Measurements from ENCODE around the gene PTMA.
"Not testable (repeated sequence)": the region's sequence is repeated elsewhere in the genome, so short reads cannot be mapped to it uniquely, and the experiment has no call there.

DNA sequence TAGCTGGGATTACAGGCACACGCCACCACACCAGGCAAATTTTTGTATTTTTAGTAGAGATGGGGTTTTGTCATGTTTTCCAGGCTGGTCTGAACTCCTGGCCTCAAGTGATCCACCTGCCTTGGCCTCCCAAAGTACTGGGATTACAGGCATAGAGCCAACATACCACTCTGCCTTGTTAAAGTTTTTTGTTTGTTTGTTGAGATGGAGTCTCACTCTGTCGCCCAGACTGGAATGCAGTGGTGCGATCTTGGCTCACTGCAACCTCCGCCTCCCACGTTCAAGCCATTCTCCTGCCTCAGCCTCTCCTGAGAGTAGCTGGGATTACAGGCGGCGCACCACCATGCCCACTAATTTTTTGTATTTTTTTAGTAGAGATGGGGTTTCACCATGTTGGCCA is 48.3 kb upstream of the PTMA start:
- TF ChIP-seq POLR2AphosphoS5 (IDR thresholded peaks at IDR 0.05; ENCODE audit: low read depth, low read length): not testable (repeated sequence)
- TF ChIP-seq, protein P1, sequence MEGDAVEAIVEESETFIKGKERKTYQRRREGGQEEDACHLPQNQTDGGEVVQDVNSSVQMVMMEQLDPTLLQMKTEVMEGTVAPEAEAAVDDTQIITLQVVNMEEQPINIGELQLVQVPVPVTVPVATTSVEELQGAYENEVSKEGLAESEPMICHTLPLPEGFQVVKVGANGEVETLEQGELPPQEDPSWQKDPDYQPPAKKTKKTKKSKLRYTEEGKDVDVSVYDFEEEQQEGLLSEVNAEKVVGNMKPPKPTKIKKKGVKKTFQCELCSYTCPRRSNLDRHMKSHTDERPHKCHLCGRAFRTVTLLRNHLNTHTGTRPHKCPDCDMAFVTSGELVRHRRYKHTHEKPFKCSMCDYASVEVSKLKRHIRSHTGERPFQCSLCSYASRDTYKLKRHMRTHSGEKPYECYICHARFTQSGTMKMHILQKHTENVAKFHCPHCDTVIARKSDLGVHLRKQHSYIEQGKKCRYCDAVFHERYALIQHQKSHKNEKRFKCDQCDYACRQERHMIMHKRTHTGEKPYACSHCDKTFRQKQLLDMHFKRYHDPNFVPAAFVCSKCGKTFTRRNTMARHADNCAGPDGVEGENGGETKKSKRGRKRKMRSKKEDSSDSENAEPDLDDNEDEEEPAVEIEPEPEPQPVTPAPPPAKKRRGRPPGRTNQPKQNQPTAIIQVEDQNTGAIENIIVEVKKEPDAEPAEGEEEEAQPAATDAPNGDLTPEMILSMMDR (IDR thresholded peaks at IDR 0.05): not testable (repeated sequence)
- TF ChIP-seq, protein P2, sequence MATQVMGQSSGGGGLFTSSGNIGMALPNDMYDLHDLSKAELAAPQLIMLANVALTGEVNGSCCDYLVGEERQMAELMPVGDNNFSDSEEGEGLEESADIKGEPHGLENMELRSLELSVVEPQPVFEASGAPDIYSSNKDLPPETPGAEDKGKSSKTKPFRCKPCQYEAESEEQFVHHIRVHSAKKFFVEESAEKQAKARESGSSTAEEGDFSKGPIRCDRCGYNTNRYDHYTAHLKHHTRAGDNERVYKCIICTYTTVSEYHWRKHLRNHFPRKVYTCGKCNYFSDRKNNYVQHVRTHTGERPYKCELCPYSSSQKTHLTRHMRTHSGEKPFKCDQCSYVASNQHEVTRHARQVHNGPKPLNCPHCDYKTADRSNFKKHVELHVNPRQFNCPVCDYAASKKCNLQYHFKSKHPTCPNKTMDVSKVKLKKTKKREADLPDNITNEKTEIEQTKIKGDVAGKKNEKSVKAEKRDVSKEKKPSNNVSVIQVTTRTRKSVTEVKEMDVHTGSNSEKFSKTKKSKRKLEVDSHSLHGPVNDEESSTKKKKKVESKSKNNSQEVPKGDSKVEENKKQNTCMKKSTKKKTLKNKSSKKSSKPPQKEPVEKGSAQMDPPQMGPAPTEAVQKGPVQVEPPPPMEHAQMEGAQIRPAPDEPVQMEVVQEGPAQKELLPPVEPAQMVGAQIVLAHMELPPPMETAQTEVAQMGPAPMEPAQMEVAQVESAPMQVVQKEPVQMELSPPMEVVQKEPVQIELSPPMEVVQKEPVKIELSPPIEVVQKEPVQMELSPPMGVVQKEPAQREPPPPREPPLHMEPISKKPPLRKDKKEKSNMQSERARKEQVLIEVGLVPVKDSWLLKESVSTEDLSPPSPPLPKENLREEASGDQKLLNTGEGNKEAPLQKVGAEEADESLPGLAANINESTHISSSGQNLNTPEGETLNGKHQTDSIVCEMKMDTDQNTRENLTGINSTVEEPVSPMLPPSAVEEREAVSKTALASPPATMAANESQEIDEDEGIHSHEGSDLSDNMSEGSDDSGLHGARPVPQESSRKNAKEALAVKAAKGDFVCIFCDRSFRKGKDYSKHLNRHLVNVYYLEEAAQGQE (IDR thresholded peaks at IDR 0.05; ENCODE audit: insufficient read depth in 1 of 2, low read depth in 2 of 2, low read length in 1 of 2): not testable (repeated sequence)

Measured in Panc1 (cell line).